BLaER1 (cell line): Measurements from ENCODE around the gene SLC25A10.

Source experiments
- H3K27ac ChIP-seq: shearing (Covaris generic); formaldehyde crosslinking; 2 replicates; pipeline ENCODE4 v1.8.1; 2022
- H3K27me3 ChIP-seq: shearing (Covaris generic); formaldehyde crosslinking; 2 replicates; pipeline ENCODE4 v1.8.1; 2022
- H3K36me3 ChIP-seq: shearing (Covaris generic); formaldehyde crosslinking; 2 replicates; pipeline ENCODE4 v1.8.1; 2022
- H3K4me1 ChIP-seq: shearing (Covaris generic); formaldehyde crosslinking; 2 replicates; pipeline ENCODE4 v1.8.1; 2022
- H3K4me2 ChIP-seq: shearing (Covaris generic); formaldehyde crosslinking; 2 replicates; pipeline ENCODE4 v1.8.1; 2022
- H3K4me3 ChIP-seq: shearing (Covaris generic); formaldehyde crosslinking; 2 replicates; pipeline ENCODE4 v1.8.1; 2022
- H3K9ac ChIP-seq: shearing (Covaris generic); formaldehyde crosslinking; 2 replicates; pipeline ENCODE4 v1.8.1; 2022
- H3K9me3 ChIP-seq: shearing (Covaris generic); formaldehyde crosslinking; 2 replicates; pipeline ENCODE4 v1.8.1; 2022
- H4K20me1 ChIP-seq: shearing (Covaris generic); formaldehyde crosslinking; 2 replicates; pipeline ENCODE4 v1.8.1; 2022
- Cebpa-rat ChIP-seq: shearing (Covaris generic); IDR thresholded peaks from 2 replicates; pipeline ENCODE4 v1.8.1; 2022

Gene SLC25A10

GRCh38 chr17:81695211-81695610, 16.9 kb upstream of the SLC25A10 start:
- TF ChIP-seq Cebpa-rat, result no peak
- H3K36me3 ChIP-seq, result peaks cover 100% of the 10 kb centered on the region
- H3K9me3 ChIP-seq, result no peaks in the 10 kb centered on the region
- H3K4me3 ChIP-seq, result no peak overlapping the region
- no peak overlapping the region for H3K27ac ChIP-seq
- 0 out of 2 replicates have a peak, but pooled peaks cover under 1% of the 10 kb centered on the region for H3K4me1 ChIP-seq
- no peak overlapping the region for H3K4me2 ChIP-seq
- peaks cover 98% of the 10 kb centered on the region for H4K20me1 ChIP-seq
- H3K9ac ChIP-seq, result no peak overlapping the region
- H3K27me3 ChIP-seq, result no peaks in the 10 kb centered on the region

- peaks cover 100% of the 10 kb centered on the region for H3K36me3 ChIP-seq
Measured at GRCh38 chr17:81695801-81696200, 16.3 kb upstream of the SLC25A10 start.

DNA sequence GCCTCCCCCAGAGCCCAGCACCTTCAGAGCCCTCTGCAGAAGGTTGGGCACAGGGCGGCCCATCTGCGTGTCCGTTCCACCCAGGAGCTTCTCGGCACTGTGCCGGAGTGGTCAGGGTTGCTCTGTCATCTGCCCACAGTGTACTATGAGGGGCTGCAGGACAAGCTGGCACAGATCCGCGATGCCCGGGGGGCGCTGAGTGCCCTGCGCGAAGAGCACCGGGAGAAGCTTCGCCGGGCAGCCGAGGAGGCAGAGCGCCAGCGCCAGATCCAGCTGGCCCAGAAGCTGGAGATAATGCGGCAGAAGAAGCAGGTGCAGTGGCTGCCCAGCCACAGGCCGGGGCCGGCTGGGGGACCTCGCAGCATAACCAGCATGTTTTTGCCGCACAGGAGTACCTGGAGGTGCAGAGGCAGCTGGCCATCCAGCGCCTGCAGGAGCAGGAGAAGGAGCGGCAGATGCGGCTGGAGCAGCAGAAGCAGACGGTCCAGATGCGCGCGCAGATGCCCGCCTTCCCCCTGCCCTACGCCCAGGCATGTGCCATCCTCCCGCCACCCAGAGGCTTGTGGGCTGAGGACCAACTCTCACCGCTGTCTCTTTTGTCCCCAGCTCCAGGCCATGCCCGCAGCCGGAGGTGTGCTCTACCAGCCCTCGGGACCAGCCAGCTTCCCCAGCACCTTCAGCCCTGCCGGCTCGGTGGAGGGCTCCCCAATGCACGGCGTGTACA, 15.7 kb upstream of the SLC25A10 start:
- Histone ChIP-seq H3K4me1 (peaks cover 12% of the 10 kb centered on the region), H3K27me3 (no peaks in the 10 kb centered on the region), H3K4me2 (no peak overlapping the region), H4K20me1 (peaks cover 98% of the 10 kb centered on the region), H3K27ac (no peak overlapping the region), H3K4me3 (no peak overlapping the region), H3K36me3 (peaks cover 100% of the 10 kb centered on the region), H3K9me3 (no peaks in the 10 kb centered on the region), H3K9ac (no peak overlapping the region)
- TF ChIP-seq Cebpa-rat, result no peak

More at GRCh38 chr17:81695801-81696200, 16.3 kb upstream of the SLC25A10 start:
- no peak overlapping the region for H3K9ac ChIP-seq
- H3K27ac ChIP-seq, result no peak overlapping the region
- no peaks in the 10 kb centered on the region for H3K27me3 ChIP-seq
- H3K4me3 ChIP-seq, result no peak overlapping the region
- no peak overlapping the region for H3K4me2 ChIP-seq
- H3K4me1 ChIP-seq, result peaks cover 6% of the 10 kb centered on the region
- peaks cover 98% of the 10 kb centered on the region for H4K20me1 ChIP-seq
- H3K9me3 ChIP-seq, result no peaks in the 10 kb centered on the region
- no peak for TF ChIP-seq Cebpa-rat

- H3K9ac ChIP-seq, result no peak overlapping the region
- H3K36me3 ChIP-seq, result peaks cover 100% of the 10 kb centered on the region
- H3K9me3 ChIP-seq, result no peaks in the 10 kb centered on the region
- peaks cover 98% of the 10 kb centered on the region for H4K20me1 ChIP-seq
- H3K4me3 ChIP-seq, result no peak overlapping the region
- H3K4me1 ChIP-seq, result peaks cover 23% of the 10 kb centered on the region
- TF ChIP-seq Cebpa-rat, result no peak
- H3K4me2 ChIP-seq, result no peak overlapping the region
- H3K27ac ChIP-seq, result no peak overlapping the region
- H3K27me3 ChIP-seq, result no peaks in the 10 kb centered on the region
Measured at GRCh38 chr17:81697261-81698044, 14.6 kb upstream of the SLC25A10 start.

GRCh38 chr17:81700353-81701287, 11.5 kb upstream of the SLC25A10 start:
- Histone ChIP-seq H3K36me3 (peaks cover 84% of the 10 kb centered on the region), H3K9me3 (no peaks in the 10 kb centered on the region), H3K9ac (peak overlapping the region; percentile 99), H3K4me3 (peak overlapping the region; percentile 98; the same call in 1 of the 2 replicates), H3K4me1 (peaks cover 33% of the 10 kb centered on the region), H3K27me3 (no peaks in the 10 kb centered on the region), H3K4me2 (peak overlapping the region; percentile 100), H4K20me1 (peaks cover 81% of the 10 kb centered on the region), H3K27ac (peak overlapping the region; percentile 98; the same call in 1 of the 2 replicates)
- TF ChIP-seq Cebpa-rat, result no peak

- Histone ChIP-seq H3K4me2 (peak overlapping the region; percentile 100), H3K36me3 (peaks cover 84% of the 10 kb centered on the region), H3K27me3 (no peaks in the 10 kb centered on the region), H4K20me1 (peaks cover 72% of the 10 kb centered on the region), H3K9me3 (no peaks in the 10 kb centered on the region), H3K27ac (peak overlapping the region; percentile 98), H3K4me1 (peaks cover 33% of the 10 kb centered on the region), H3K4me3 (peak overlapping the region; percentile 98), H3K9ac (peak overlapping the region; percentile 99)
- TF ChIP-seq Cebpa-rat, result no peak
Measured at GRCh38 chr17:81701288-81702071, 10.6 kb upstream of the SLC25A10 start.

GRCh38 chr17:81702934-81703746, 8.9 kb upstream of the SLC25A10 start, which contains the start of gene MRPL12:
Gene MRPL12 (plus strand): TSS chr17:81703367. CDS start chr17:81703502, 135 bp downstream.
- Histone ChIP-seq H3K9me3 (no peaks in the 10 kb centered on the region), H3K9ac (peak within 1 kb of the TSS; percentile 99), H3K4me3 (peak within 1 kb of the TSS; percentile 98), H3K36me3 (peaks cover 84% of the 10 kb centered on the region), H3K4me2 (peak within 1 kb of the TSS; percentile 100), H4K20me1 (peaks cover 73% of the 10 kb centered on the region), H3K4me1 (peaks cover 33% of the 10 kb centered on the region), H3K27me3 (no peaks in the 10 kb centered on the region), H3K27ac (peak within 1 kb of the TSS; percentile 98)
- no peak for TF ChIP-seq Cebpa-rat
